Femur (tissue), 1 donor: Measurements from ENCODE around the gene SPOCD1.

Source experiments
- DNase-seq: peaks from one replicate; pipeline ENCODE4 v3.0.0-alpha.2; 2017

The SPOCD1 gene

GRCh38 chr1:31815752-31816500 lies at the start of gene SPOCD1:
Gene SPOCD1, minus strand, starts transcription at chr1:31816022. Its CDS starts 689 bp downstream, at chr1:31815333.
- DNase-seq: peak; percentile 79

GRCh38 chr1:31862071-31862470 lies 46.2 kb upstream of the SPOCD1 start:
- no peak for DNase-seq

GRCh38 chr1:31861346-31861745 lies 45.5 kb upstream of the SPOCD1 start:
- no peak for DNase-seq

GRCh38 chr1:31860581-31860980 lies 44.8 kb upstream of the SPOCD1 start:
- no peak for DNase-seq

- DNase-seq: no peak
Observed at GRCh38 chr1:31859719-31860118, 43.9 kb upstream of the SPOCD1 start.

GRCh38 chr1:31859044-31859443 lies 43.2 kb upstream of the SPOCD1 start:
- no peak for DNase-seq

GRCh38 chr1:31857863-31858262 lies 42.0 kb upstream of the SPOCD1 start:
- DNase-seq: no peak

- no peak for DNase-seq
Observed at GRCh38 chr1:31856140-31856539, 40.3 kb upstream of the SPOCD1 start.

- no peak for DNase-seq
Observed at GRCh38 chr1:31855038-31855845, 39.4 kb upstream of the SPOCD1 start.

- DNase-seq: no peak
Observed at GRCh38 chr1:31849653-31850052, 33.8 kb upstream of the SPOCD1 start.

- DNase-seq: no peak
Observed at GRCh38 chr1:31848381-31848897, 32.6 kb upstream of the SPOCD1 start.

- no peak for DNase-seq
Observed at GRCh38 chr1:31846484-31846883, 30.7 kb upstream of the SPOCD1 start.

GRCh38 chr1:31843506-31843905 lies 27.7 kb upstream of the SPOCD1 start:
- DNase-seq: peak; percentile 37

- no peak for DNase-seq
Observed at GRCh38 chr1:31839662-31840343, 24.0 kb upstream of the SPOCD1 start.

GRCh38 chr1:31837451-31838158 lies 21.8 kb upstream of the SPOCD1 start:
- no peak for DNase-seq

- DNase-seq: no peak
Observed at GRCh38 chr1:31836638-31837037, 20.8 kb upstream of the SPOCD1 start.

GRCh38 chr1:31835415-31835814 lies 19.6 kb upstream of the SPOCD1 start:
- DNase-seq: no peak

GRCh38 chr1:31834501-31834900 lies 18.7 kb upstream of the SPOCD1 start:
- DNase-seq: no peak

GRCh38 chr1:31831397-31832378 lies 15.9 kb upstream of the SPOCD1 start:
- DNase-seq: no peak

GRCh38 chr1:31830511-31830910 lies 14.7 kb upstream of the SPOCD1 start:
- no peak for DNase-seq

- DNase-seq: no peak
Observed at GRCh38 chr1:31830065-31830464, 14.2 kb upstream of the SPOCD1 start.
